HCT116 (cell line): Measurements from ENCODE around the gene B3GNT2.

Experiments used
- EZH2phosphoT487 ChIP-seq: fragments of 200-600 bp; IDR thresholded peaks from 2 replicates; pipeline ENCODE4 v1.6.1; 2018; ENCODE audit warnings: antibody characterized with exemption, borderline replicate concordance
- POLR2AphosphoS5 ChIP-seq: IDR thresholded peaks from 2 replicates; pipeline ENCODE4 v1.6.1; 2011; ENCODE audit warnings: mild to moderate bottlenecking, low read depth, low read length, moderate library complexity
- SP1 ChIP-seq: IDR thresholded peaks from 2 replicates; pipeline ENCODE4 v1.6.1; 2012; ENCODE audit warnings: low read depth
- YY1 ChIP-seq: IDR thresholded peaks from 2 replicates; pipeline ENCODE4 v1.6.1; 2011; ENCODE audit warnings: low read length, low read depth, moderate library complexity, mild to moderate bottlenecking; ENCODE audit not compliant: insufficient replicate concordance; ENCODE audit errors: extremely low read depth
- ZNF274 ChIP-seq: fragments of 200-500 bp; sonication (Bioruptor generic); IDR thresholded peaks from 2 replicates; pipeline ENCODE4 v1.6.1; 2014; ENCODE audit warnings: mild to moderate bottlenecking, low read depth, low read length, inconsistent platforms
- TF ChIP-seq, protein P1 (sequence below): IDR thresholded peaks from 2 replicates; pipeline ENCODE4 v1.6.1; 2012
- TF ChIP-seq, protein P2 (sequence below), 3 experiments: fragments of 200-600 bp in 1 of 3; sonication (generic) in 1 of 3; IDR thresholded peaks in 2 of 3; conservative IDR thresholded peaks in 1 of 3; 2 replicates each; pipeline ENCODE4 v1.5.1; 2012 to 2017; ENCODE audit warnings: low read depth in 2 of 3, low read length in 2 of 3, antibody characterized with exemption in 1 of 3, borderline replicate concordance in 1 of 3, control low read depth in 1 of 3, mild to moderate bottlenecking in 1 of 3, mixed read lengths in 1 of 3, mixed run types in 1 of 3, moderate library complexity in 1 of 3; ENCODE audit not compliant: insufficient read depth in 1 of 3

DNA sequence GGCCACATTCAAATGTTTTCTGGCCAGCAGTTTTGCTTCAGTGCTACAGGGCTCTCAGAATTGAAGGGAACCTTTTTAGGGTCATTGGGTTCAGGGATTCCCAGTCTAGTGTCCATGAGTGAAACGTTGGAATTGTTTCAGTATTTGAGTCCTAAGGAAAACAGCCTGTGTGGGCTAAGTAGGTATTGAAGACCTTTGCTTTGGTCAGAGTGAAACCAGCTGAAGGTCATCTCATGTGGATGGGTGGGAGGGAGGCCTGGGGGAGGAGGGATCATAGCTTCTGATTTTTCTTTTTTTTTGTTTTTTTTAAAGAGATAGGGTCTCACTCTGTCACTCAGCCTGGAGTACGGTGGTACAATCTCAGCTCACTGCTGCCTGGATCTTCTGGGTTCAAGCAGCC, 20.2 kb downstream of the B3GNT2 start:
- TF ChIP-seq, protein P1, sequence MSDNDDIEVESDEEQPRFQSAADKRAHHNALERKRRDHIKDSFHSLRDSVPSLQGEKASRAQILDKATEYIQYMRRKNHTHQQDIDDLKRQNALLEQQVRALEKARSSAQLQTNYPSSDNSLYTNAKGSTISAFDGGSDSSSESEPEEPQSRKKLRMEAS: no peak
- TF ChIP-seq SP1 (no peak), ZNF274 (no peak), YY1 (no peak), EZH2phosphoT487 (no peak), POLR2AphosphoS5 (no peak)
- TF ChIP-seq, protein P2, sequence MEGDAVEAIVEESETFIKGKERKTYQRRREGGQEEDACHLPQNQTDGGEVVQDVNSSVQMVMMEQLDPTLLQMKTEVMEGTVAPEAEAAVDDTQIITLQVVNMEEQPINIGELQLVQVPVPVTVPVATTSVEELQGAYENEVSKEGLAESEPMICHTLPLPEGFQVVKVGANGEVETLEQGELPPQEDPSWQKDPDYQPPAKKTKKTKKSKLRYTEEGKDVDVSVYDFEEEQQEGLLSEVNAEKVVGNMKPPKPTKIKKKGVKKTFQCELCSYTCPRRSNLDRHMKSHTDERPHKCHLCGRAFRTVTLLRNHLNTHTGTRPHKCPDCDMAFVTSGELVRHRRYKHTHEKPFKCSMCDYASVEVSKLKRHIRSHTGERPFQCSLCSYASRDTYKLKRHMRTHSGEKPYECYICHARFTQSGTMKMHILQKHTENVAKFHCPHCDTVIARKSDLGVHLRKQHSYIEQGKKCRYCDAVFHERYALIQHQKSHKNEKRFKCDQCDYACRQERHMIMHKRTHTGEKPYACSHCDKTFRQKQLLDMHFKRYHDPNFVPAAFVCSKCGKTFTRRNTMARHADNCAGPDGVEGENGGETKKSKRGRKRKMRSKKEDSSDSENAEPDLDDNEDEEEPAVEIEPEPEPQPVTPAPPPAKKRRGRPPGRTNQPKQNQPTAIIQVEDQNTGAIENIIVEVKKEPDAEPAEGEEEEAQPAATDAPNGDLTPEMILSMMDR (IDR thresholded peaks at IDR 0.05 in 2 of 3, conservative IDR thresholded peaks at IDR 0.05 in 1 of 3; ENCODE audit: borderline replicate concordance in 1 of 3, insufficient read depth in 1 of 3, low read depth in 2 of 3, low read length in 2 of 3): no peak
